HG03045 (cell line): ENCODE data around the gene MOCOS.
A peak's percentile ranks its signal among the peaks of the same experiment; 100 is the strongest.

ENCODE experiments used
- ATAC-seq: cut with Tn5 transposase; IDR thresholded peaks from one replicate; pipeline ENCODE4 v1.9.1; 2021; ENCODE audit warnings: mild to moderate bottlenecking, moderate library complexity; ENCODE audit not compliant: unreplicated experiment

Gene MOCOS

GRCh38 chr18:36179562-36180355 is 7.5 kb upstream of the MOCOS start:
- no peak for ATAC-seq

GRCh38 chr18:36181441-36181840 is 5.9 kb upstream of the MOCOS start:
- ATAC-seq, result no peak

- no peak for ATAC-seq
Measured at GRCh38 chr18:36181898-36182506, 5.3 kb upstream of the MOCOS start.

- ATAC-seq, result no peak
Measured at GRCh38 chr18:36183033-36183432, 4.3 kb upstream of the MOCOS start.

- ATAC-seq, result no peak
Measured at GRCh38 chr18:36183987-36184386, 3.3 kb upstream of the MOCOS start.

GRCh38 chr18:36185157-36185556 is 2.1 kb upstream of the MOCOS start:
- ATAC-seq, result no peak

GRCh38 chr18:36185901-36186460 is 1.3 kb upstream of the MOCOS start:
- ATAC-seq, result no peak

GRCh38 chr18:36186461-36187192 is 670 bp upstream of the MOCOS start:
- peak; percentile 8 for ATAC-seq

- ATAC-seq, result no peak
Measured at GRCh38 chr18:36187826-36188721, 777 bp downstream of the MOCOS start.

- ATAC-seq, result no peak
Measured at GRCh38 chr18:36188916-36189315, 1.6 kb downstream of the MOCOS start.

GRCh38 chr18:36189486-36189885 is 2.2 kb downstream of the MOCOS start:
- ATAC-seq, result no peak

GRCh38 chr18:36191286-36191685 is 4.0 kb downstream of the MOCOS start:
- no peak for ATAC-seq

GRCh38 chr18:36191711-36192110 is 4.4 kb downstream of the MOCOS start:
- no peak for ATAC-seq

- no peak for ATAC-seq
Measured at GRCh38 chr18:36194600-36195315, 7.5 kb downstream of the MOCOS start.

- no peak for ATAC-seq
Measured at GRCh38 chr18:36195427-36196122, 8.3 kb downstream of the MOCOS start.

- no peak for ATAC-seq
Measured at GRCh38 chr18:36196238-36196995, 9.1 kb downstream of the MOCOS start.

- no peak for ATAC-seq
Measured at GRCh38 chr18:36197511-36198166, 10.3 kb downstream of the MOCOS start.

GRCh38 chr18:36199691-36200295 is 12.5 kb downstream of the MOCOS start:
- ATAC-seq, result no peak
